GM10266 (cell line): Measurements from ENCODE around the gene POLA1.

Experiments used
- DNase-seq: peaks from one replicate; pipeline ENCODE4 v3.0.0; 2012; ENCODE audit errors: extremely low spot score
- CTCF ChIP-seq: IDR thresholded peaks from 2 replicates; pipeline ENCODE4 v1.5.1; 2012; ENCODE audit warnings: mild to moderate bottlenecking, low read depth; ENCODE audit not compliant: control insufficient read depth, insufficient read depth; ENCODE audit errors: missing control alignments

POLA1 gene

GRCh38 chrX:24732766-24733500 lies 39.2 kb downstream of the POLA1 start:
- TF ChIP-seq CTCF, result no peak
- DNase-seq, result no peak

GRCh38 chrX:24741330-24741729 lies 47.6 kb downstream of the POLA1 start:
- no peak for DNase-seq
- TF ChIP-seq CTCF, result no peak

GRCh38 chrX:24748196-24748595 lies 54.5 kb downstream of the POLA1 start:
- no peak for TF ChIP-seq CTCF
- no peak for DNase-seq

GRCh38 chrX:24759786-24760185 lies 66.1 kb downstream of the POLA1 start:
- DNase-seq, result no peak
- TF ChIP-seq CTCF, result no peak

GRCh38 chrX:24760363-24761000 lies 66.8 kb downstream of the POLA1 start:
- TF ChIP-seq CTCF, result no peak
- no peak for DNase-seq

- no peak for TF ChIP-seq CTCF
- DNase-seq, result no peak
Observed at GRCh38 chrX:24761306-24761705, 67.6 kb downstream of the POLA1 start.

- DNase-seq, result no peak
- TF ChIP-seq CTCF, result no peak
Observed at GRCh38 chrX:24763989-24764388, 70.3 kb downstream of the POLA1 start.
